ENCODE data around the gene GALNT3. TPM values are rescaled to one million over a fixed set of nuclear protein-coding genes. Genes with fewer than 3 reads are reported as not detected.

The GALNT3 gene
- total and polyA plus RNA-seq, 2 donors (not counting 1 experiment from before 2014, with no cell fraction given), result 5.7 to 15.9 TPM

Other genes with a start within 250 kb of the GALNT3 start
- 41.5 and 50.7 TPM in 2 replicates for gene TTC21B, start 159.5 kb upstream of the GALNT3 start, total RNA-seq
- gene TTC21B, start 159.5 kb upstream of the GALNT3 start, polyA plus RNA-seq, result 11.3 and 11.5 TPM in 2 replicates

All from B cell (primary cell).